ENCODE measurements around the gene ALK. TPM values are rescaled to one million over a fixed set of nuclear protein-coding genes. Genes with fewer than 3 reads are reported as not detected.

Gene ALK
- total RNA-seq, 1 experiment from 2014 or later, result not detected

DNA sequence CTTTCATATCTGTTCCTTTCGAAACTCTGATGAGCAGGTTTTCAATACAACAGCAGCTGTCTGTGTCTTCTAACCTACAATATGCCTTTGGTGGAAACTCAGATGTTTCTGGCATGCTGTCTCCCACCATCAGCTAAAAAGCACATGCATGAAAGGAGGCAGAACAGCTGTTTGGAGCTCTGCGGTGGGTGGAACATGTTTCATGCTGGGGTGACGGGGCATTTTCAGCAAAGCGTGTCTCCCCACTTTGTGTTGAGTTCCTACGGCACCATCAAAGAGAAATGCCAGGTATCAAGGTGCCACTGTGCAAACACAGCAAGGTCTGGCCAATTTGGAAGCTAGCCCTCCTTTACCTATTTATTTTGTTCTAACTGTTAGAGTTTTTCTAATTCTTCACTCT is 516.1 kb downstream of the ALK start:
- no peak for DNase-seq (ENCODE audit: low spot score)

DNA sequence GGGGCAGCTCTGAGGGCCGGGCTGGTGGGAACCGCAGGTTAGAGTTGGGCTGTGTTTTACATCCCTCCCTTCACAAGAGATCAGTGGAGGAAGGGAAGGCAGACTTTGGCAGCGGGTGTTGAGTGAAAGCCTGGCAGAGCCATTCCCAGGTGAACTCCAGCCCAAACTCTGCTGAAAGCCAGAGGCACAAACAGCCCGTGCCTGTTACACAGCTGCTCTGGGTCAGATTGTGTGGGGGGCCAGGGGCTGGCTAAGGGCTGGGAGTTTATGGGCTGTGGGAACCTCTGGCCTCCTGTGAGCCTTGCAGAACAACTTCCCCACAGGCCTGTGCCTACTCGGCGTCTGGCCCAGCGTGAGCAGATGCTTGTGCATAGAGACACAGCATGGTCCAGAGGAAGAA is 519.4 kb downstream of the ALK start:
- no peak for DNase-seq (ENCODE audit: low spot score)

GRCh38 chr2:29400930-29401653 is 520.3 kb downstream of the ALK start:
- no peak for DNase-seq (ENCODE audit: low spot score)

GRCh38 chr2:29398384-29399237 is 522.8 kb downstream of the ALK start:
- no peak for DNase-seq (ENCODE audit: low spot score)

DNA sequence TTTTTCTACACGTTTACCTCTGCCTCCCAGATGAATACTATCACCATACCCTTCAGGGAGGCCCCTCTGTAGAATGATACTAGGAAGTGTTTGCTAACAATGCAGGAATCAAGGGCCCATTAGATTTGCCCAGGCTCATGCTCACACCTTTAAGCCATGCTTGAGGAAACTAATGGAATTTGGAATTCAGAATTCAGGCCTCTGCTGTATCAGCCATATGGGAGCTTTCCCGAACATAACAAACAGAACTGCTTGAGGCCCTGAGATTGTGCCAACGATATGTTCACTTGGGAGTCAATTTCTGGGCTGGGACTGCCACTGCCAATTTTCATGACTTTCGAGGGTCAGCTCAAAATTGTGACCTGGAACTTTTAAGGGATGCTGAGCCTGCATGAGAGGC is 523.7 kb downstream of the ALK start:
- no peak for DNase-seq (ENCODE audit: low spot score)

DNA sequence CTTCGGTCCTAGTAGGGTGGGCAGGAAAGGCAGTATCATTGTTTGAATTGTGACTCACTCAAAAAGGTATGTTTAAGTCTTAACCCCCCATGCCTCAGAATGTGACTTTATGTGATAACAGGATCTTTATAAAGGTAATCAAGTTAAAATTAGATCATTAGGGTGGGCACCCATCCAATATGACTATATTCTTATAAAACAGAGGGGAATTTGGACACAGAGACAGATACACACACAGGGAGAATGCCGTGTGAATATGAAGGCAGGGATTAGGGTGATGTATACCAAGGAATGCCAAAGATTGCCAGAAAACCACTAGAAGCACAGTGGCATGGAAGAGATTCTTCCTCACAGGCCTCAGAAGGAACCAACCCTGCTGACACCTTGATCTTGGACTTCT is 524.3 kb downstream of the ALK start:
- DNase-seq (ENCODE audit: low spot score), result no peak

DNA sequence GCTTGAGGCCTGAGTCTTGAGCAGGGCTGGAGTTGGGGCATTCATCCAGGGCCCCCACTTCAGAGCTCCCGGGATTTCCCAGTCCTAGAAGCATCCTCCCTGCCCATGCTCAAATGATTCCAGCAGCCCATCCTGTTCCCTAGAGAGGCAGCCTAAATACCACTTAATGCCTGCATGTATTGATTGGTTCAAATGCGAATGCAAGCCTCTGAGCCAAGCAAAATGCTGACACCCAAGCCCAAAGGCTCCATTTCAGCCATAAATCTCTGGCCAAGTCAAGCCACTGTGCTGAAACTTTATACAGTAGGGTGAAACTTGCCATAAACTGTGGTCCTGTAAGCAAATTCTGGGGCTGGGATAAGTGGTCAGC is 526.4 kb downstream of the ALK start:
- DNase-seq (ENCODE audit: low spot score), result no peak

GRCh38 chr2:29394311-29394980 is 526.9 kb downstream of the ALK start:
- no peak for DNase-seq (ENCODE audit: low spot score)

DNA sequence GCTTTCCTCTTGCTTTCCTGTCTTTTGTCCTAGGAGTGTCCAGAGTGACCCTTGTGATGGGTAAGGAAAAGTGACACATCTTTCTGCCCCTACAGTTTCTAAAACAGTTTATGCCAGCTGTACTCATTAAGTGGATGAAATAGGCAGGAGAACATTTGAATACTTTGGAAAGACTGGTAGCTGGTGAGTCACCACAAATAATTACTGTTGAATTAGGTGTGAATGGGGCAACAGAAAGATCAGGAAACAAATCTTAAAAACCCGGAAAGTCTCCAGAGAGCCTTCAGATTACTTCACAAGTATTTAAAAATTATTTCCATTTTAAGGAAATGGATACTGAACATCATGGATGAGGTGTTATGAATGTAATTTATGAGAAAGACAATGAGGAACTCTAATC is 527.7 kb downstream of the ALK start:
- DNase-seq (ENCODE audit: low spot score), result no peak

- no peak for DNase-seq (ENCODE audit: low spot score)
Observed at GRCh38 chr2:29392774-29393173, 528.6 kb downstream of the ALK start.

- DNase-seq (ENCODE audit: low spot score), result no peak
Observed at GRCh38 chr2:29390136-29390535, 531.2 kb downstream of the ALK start.

- DNase-seq (ENCODE audit: low spot score), result no peak
Observed at GRCh38 chr2:29389686-29390085, 531.7 kb downstream of the ALK start.

- DNase-seq (ENCODE audit: low spot score), result no peak
Observed at GRCh38 chr2:29388071-29388470, 533.3 kb downstream of the ALK start.

DNA sequence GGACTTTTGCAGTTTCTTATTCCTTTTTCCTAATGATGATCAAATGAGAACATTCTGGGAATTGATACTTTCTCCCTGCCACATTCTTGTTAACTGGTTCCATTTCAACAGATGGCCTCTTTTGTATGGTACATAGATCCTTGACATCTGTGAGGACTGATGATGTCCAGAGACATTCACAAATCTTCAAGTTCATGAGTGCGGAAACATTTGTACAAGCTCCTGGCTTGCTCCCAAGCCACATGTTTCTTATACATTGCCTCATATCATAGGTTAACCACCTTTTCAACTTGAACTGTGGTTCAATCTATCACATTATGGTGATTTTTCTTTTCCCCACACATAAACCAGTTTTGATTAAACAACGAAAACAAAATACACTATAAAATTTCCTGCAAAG is 538.9 kb downstream of the ALK start:
- DNase-seq (ENCODE audit: low spot score), result no peak

DNA sequence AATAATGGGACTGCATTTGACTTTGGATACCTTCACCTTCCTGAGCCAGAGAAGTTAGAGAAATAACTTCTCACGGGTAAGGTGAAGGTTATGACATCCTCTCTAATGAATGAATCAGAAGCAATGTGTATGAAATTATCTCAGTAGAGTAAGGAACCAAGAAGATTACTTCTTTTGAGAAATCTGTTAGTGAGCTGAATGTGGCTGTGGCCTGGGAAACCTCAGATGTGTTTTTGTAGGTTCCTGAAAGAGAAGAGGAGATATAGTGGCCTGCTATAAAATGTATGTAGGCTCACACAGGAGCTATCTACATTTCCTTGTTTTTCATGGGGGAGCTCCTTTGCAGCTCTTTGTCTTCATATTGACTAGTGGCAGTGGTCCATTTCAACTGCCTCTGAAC is 543.6 kb downstream of the ALK start:
- DNase-seq (ENCODE audit: low spot score), result no peak

DNA sequence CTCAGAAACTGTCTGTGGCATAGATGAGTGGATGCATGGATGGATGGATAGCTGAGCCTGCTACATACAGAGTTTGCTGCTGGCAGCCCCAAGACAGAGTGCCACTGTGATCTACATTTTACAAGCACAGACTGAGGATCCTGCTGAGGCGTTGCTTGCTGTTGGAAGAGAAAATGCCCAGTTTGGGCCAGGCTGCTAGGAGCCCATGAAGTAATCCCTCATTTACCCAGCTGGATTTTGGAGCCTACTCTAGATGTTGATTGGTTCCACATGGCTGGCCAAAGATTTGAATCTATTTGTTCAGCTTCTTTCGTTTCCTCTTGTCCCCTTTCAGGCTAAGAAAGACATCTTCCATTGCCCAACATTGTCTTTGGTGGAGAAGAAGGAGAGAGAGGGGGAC is 544.8 kb downstream of the ALK start:
- no peak for DNase-seq (ENCODE audit: low spot score)

- DNase-seq (ENCODE audit: low spot score), result no peak
Observed at GRCh38 chr2:29375843-29376242, 545.5 kb downstream of the ALK start.

DNA sequence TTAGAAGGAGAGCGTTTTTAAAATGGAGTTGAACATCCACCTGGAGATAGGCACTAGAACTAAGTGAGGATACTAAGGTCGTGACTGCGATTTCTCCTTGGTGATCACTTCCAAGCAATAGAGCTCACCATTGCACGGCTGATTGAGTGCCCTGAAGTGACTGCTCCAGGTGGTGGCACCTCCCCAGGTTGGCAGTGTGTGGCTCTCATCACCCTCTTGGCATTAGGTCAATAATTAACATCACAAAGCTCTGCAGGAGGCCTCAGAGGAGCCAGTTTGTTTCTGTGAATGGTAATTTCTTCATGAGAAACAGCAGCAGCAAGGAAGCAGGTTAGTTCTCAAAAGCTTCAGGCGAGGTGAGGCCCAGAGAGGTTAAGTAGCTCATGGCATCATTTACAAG is 546.6 kb downstream of the ALK start:
- no peak for DNase-seq (ENCODE audit: low spot score)

GRCh38 chr2:29373870-29374269 is 547.5 kb downstream of the ALK start:
- DNase-seq (ENCODE audit: low spot score), result no peak

DNA sequence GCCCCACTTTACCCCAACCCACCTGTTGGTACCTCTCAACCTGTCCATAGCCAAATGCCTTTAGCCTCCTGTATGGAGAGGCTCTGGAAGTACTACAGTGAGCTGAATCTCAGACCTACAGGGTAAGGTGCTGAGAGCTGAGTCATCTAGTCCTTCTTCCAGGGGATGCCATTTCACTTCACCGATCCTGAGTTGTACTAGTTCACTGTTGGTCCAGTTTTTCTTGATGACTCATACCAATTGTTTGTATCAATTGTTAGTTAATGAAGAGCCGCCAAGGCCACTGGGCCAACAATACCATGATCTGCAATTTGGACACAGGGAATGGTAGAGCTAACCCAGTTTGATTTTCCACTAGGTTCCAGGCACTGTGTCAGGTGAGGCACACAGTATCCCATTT is 549.2 kb downstream of the ALK start:
- no peak for DNase-seq (ENCODE audit: low spot score)

GRCh38 chr2:29370581-29371125 is 550.7 kb downstream of the ALK start:
- no peak for DNase-seq (ENCODE audit: low spot score)

- DNase-seq (ENCODE audit: low spot score), result no peak
Observed at GRCh38 chr2:29370173-29370572, 551.2 kb downstream of the ALK start.

DNA sequence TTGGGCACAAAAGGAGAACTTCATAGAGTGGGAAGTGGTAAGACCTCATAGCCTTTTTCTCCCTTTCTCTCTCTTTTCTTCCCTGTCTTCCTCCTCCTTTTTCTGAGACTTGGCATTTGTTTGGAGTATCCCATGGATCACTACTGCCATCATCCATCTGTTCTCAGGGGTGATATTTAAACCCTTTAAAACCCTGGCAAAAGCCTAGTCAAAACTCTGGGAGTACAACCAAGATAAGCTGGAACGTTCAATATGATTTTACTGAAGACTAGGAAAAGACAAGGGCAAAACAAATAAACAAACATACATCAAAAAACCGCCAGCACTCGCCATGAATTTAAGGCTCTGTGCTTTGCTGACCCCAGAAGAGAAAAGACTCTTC is 552.7 kb downstream of the ALK start:
- DNase-seq (ENCODE audit: low spot score), result no peak
